ENCODE measurements around the gene CDH5. TPM values are rescaled to one million over a fixed set of nuclear protein-coding genes. Genes with fewer than 3 reads are reported as not detected.

The CDH5 gene
- total and polyA plus RNA-seq, 8 donors = 77.2 to 179 (median 154) TPM

DNA sequence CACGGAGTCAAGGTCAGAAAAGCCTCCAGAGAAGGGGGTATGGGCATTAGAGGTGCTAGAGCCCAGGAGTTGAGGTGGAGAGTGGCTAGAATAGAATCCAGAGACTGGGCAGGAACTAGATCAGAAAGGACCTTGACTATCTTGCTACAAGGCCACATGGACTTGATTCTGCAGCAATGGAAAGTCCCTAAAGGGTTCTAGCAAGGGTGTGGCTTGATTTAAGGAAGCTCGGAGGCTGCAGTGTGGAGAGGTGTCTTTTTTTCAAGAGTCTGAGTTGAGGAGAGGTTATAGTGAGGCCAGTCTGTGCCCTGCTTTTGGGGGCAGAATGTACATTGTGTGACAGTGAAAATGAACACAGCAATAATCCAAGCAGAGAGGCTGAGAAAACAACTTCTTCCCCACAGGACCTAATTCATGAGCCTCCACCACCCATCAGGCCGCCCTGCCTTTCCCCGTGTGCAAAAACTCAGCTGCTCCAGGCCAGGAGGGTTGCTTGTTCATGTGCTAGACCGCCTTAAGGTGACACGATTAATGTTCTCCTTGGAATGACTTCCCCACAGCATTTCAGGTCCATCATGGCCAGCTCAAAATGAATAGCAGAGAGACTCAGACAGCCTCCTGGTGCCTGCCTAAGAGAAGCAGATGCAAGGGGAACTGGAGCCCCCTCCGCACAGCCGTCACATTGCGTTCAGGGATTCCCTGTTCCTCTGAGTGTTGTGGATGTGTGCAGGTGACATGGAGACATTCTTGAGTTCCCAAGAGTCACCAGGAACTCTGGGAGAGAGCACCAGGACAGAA is 51.9 kb downstream of the CDH5 start:
- TF ChIP-seq, protein P1, sequence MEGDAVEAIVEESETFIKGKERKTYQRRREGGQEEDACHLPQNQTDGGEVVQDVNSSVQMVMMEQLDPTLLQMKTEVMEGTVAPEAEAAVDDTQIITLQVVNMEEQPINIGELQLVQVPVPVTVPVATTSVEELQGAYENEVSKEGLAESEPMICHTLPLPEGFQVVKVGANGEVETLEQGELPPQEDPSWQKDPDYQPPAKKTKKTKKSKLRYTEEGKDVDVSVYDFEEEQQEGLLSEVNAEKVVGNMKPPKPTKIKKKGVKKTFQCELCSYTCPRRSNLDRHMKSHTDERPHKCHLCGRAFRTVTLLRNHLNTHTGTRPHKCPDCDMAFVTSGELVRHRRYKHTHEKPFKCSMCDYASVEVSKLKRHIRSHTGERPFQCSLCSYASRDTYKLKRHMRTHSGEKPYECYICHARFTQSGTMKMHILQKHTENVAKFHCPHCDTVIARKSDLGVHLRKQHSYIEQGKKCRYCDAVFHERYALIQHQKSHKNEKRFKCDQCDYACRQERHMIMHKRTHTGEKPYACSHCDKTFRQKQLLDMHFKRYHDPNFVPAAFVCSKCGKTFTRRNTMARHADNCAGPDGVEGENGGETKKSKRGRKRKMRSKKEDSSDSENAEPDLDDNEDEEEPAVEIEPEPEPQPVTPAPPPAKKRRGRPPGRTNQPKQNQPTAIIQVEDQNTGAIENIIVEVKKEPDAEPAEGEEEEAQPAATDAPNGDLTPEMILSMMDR (IDR thresholded peaks at IDR 0.05) = no peak
- no peaks in the 10 kb centered on the region for H3K36me3 ChIP-seq
- H3K4me1 ChIP-seq = no peaks in the 10 kb centered on the region
- no peak overlapping the region for H3K27ac ChIP-seq
- no peaks in the 10 kb centered on the region for H3K27me3 ChIP-seq
- H3K9me3 ChIP-seq = no peaks in the 10 kb centered on the region
- intact Hi-C loops (cut with DNase I) = no loop called here
- DNase-seq (no peak), ATAC-seq (no peak)
- no peak overlapping the region for H3K4me3 ChIP-seq

DNA sequence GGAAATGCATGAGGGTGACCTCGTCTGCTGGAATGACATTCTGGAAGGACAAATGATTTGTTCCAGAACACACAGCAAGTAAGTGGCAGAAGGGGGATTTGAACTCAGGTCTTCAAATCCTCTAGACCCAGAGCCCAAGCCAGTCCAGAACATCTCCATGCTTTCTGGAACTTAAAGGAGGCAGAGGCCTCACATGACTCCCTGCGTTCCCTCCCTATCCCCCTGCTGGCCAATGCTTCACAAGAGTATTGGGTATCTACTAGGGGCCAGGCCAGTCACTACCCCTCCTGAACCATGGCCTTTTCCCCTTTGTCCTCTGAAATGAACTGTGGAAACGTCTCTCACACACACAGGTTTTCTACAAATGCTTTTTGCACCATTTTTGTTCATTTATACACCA is 53.0 kb downstream of the CDH5 start:
- H3K27me3 ChIP-seq = peaks cover 0 to 10% of the 10 kb centered on the region in 2 donors
- H3K4me3 ChIP-seq = no peak overlapping the region
- H3K27ac ChIP-seq = no peak overlapping the region
- DNase-seq (no peak), ATAC-seq (no peak)
- no peaks in the 10 kb centered on the region for H3K4me1 ChIP-seq
- no peaks in the 10 kb centered on the region for H3K9me3 ChIP-seq
- intact Hi-C loops (cut with DNase I) = no loop called here
- no peaks in the 10 kb centered on the region for H3K36me3 ChIP-seq
- TF ChIP-seq, protein P1 (IDR thresholded peaks at IDR 0.05) = no peak

DNA sequence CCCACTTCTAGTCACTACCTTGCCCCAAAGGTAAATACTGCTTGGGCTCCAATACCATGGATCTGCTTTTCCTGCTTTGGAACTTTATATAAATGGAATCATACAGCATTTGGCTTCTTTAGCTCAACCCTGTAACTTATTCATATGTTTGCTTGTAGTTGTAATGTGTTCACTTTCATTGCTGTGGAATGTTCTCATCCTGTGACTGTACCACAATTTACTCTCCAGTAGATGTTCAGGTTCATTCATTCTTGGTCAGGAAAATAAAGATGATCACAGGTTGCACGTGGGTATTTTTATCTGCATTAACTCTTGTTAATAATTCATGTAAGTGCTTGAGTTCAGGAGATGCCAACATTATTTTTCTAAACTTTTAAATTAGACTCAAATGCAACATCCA is 53.9 kb downstream of the CDH5 start:
- no peak for DNase-seq
- intact Hi-C loops (cut with DNase I) = no loop called here

DNA sequence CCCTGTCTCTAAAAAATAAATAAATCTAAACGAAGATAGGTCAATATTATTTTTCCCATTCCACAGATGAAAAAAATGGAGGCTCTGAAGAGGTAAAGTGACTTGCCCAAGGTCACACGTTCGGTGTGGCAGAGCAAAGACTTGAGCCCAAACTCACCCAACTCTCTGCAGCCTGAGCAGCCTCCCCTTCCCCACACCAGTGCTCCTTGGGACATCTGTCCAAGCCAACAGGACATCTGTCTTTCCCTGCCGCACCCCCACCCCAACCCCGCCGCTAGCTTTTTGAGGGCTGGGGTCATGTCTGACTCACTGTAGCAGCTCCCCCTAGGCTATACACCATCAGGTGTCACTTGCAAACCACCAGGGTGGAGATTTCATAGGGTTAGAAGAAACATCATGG is 55.4 kb downstream of the CDH5 start:
- Histone ChIP-seq H3K27ac (no peak overlapping the region), H3K27me3 (peaks cover 15 to 33% of the 10 kb centered on the region in 2 donors), H3K4me1 (peaks cover 2 to 6% of the 10 kb centered on the region in 2 donors), H3K4me3 (no peak overlapping the region), H3K36me3 (no peaks in the 10 kb centered on the region), H3K9me3 (no peaks in the 10 kb centered on the region)
- TF ChIP-seq, protein P1 (IDR thresholded peaks at IDR 0.05) = no peak
- no peak for DNase-seq
- no peak for ATAC-seq
- intact Hi-C loops (cut with DNase I) = no loop called here

More for the DNA sequence above, 53.9 kb downstream of the CDH5 start:
- no peaks in the 10 kb centered on the region for H3K36me3 ChIP-seq
- TF ChIP-seq, protein P1 (IDR thresholded peaks at IDR 0.05) = no peak
- H3K4me3 ChIP-seq = no peak overlapping the region
- H3K9me3 ChIP-seq = no peaks in the 10 kb centered on the region
- ATAC-seq = no peak
- no peaks in the 10 kb centered on the region for H3K4me1 ChIP-seq
- no peak overlapping the region for H3K27ac ChIP-seq
- peaks cover 2 to 19% of the 10 kb centered on the region in 2 donors for H3K27me3 ChIP-seq

DNA sequence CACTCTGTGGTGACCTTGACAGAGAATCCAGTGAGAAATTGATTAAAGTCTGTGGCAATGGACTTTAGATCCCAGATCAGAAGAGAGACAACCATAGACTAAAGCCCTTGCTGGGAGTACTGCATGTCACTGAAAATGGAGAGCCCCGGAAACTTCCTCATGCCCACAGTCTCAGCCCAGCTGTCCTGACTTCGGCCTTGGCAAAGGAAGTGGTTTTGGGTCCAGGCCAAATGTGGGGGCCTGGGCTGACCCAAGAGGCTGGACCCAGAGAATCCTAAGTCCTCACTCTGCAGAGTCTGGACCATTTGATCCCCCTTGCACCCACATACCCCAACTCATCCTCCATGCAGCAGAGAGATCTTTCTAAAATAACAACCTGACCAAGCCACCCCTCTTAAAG is 55.9 kb downstream of the CDH5 start:
- peaks cover 2 to 8% of the 10 kb centered on the region in 2 donors for H3K4me1 ChIP-seq
- DNase-seq (no peak), ATAC-seq (no peak)
- H3K4me3 ChIP-seq = no peak overlapping the region
- TF ChIP-seq, protein P1 (IDR thresholded peaks at IDR 0.05) = no peak
- H3K9me3 ChIP-seq = no peaks in the 10 kb centered on the region
- H3K27ac ChIP-seq = no peak overlapping the region
- intact Hi-C loops (cut with DNase I) = no loop called here
- peaks cover 17 to 36% of the 10 kb centered on the region in 2 donors for H3K27me3 ChIP-seq
- H3K36me3 ChIP-seq = no peaks in the 10 kb centered on the region
